HepG2 (cell line): ENCODE measurements around the gene CCL19. TPM values are rescaled to one million over a fixed set of nuclear protein-coding genes. Genes with fewer than 3 reads are reported as not detected.

Experiments
- BCLAF1 ChIP-seq: fragments of 450-650 bp; IDR thresholded peaks from 2 replicates; pipeline ENCODE4 v1.6.1; 2017; ENCODE audit warnings: mild to moderate bottlenecking
- CEBPB ChIP-seq: IDR thresholded peaks from 2 replicates; pipeline ENCODE4 v1.6.1; 2011; ENCODE audit warnings: low read depth, low read length, improper control_type of control experiment, borderline replicate concordance
- CENPT ChIP-seq: sonication (generic); formaldehyde crosslinking; IDR thresholded peaks from 2 replicates; pipeline ENCODE4 v1.8.0; 2022; ENCODE audit warnings: low read depth, mild to moderate bottlenecking, moderate library complexity, missing genetic modification reagents
- EEA1 ChIP-seq: sonication (generic); formaldehyde crosslinking; IDR thresholded peaks from 2 replicates; pipeline ENCODE4 v1.5.1; 2020; ENCODE audit warnings: mild to moderate bottlenecking, missing genetic modification reagents, borderline replicate concordance
- HOXA9 ChIP-seq: sonication (generic); formaldehyde crosslinking; IDR thresholded peaks from 2 replicates; pipeline ENCODE4 v1.8.1; 2022; ENCODE audit warnings: missing genetic modification reagents, mild to moderate bottlenecking, moderate library complexity, borderline replicate concordance
- HOXD1 ChIP-seq: sonication (generic); formaldehyde crosslinking; IDR thresholded peaks from 2 replicates; pipeline ENCODE4 v1.5.0; 2020; ENCODE audit warnings: missing genetic modification reagents
- KAT8 ChIP-seq: IDR thresholded peaks from 2 replicates; pipeline ENCODE4 v1.6.1; 2016; ENCODE audit warnings: missing genetic modification reagents, missing compliant biosample characterization
- MBNL3 ChIP-seq: fragments of 250-450 bp; sonication (Bioruptor Pico); conservative IDR thresholded peaks from 2 replicates; pipeline ENCODE4 v1.8.0; 2022; ENCODE audit warnings: mild to moderate bottlenecking, inconsistent platforms
- MLLT10 ChIP-seq: sonication (generic); formaldehyde crosslinking; IDR thresholded peaks from 2 replicates; pipeline ENCODE4 v1.4.0; 2020; ENCODE audit warnings: missing genetic modification reagents
- MXD3 ChIP-seq: IDR thresholded peaks from 2 replicates; pipeline ENCODE4 v1.6.1; 2016; ENCODE audit warnings: mild to moderate bottlenecking, missing biosample characterization, missing genetic modification reagents
- PITX1 ChIP-seq: sonication (generic); formaldehyde crosslinking; IDR thresholded peaks from 2 replicates; pipeline ENCODE4 v1.5.1; 2020; ENCODE audit warnings: mild to moderate bottlenecking, missing genetic modification reagents
- PRPF4 ChIP-seq: fragments of 200-400 bp; formaldehyde crosslinking; IDR thresholded peaks from 2 replicates; pipeline ENCODE4 v1.6.1; 2016; ENCODE audit warnings: low read length, low read depth; ENCODE audit not compliant: poor library complexity, severe bottlenecking
- RORA ChIP-seq: sonication (generic); formaldehyde crosslinking; IDR thresholded peaks from 2 replicates; pipeline ENCODE4 v1.5.0; 2020; ENCODE audit warnings: mild to moderate bottlenecking, missing genetic modification reagents, moderate library complexity
- SMARCC2 ChIP-seq: fragments of 450-650 bp; IDR thresholded peaks from 2 replicates; pipeline ENCODE4 v1.6.1; 2017; ENCODE audit warnings: antibody characterized with exemption, mild to moderate bottlenecking
- SNRNP70 ChIP-seq: fragments of 200-400 bp; formaldehyde crosslinking; IDR thresholded peaks from 2 replicates; pipeline ENCODE4 v1.6.1; 2017; ENCODE audit warnings: mild to moderate bottlenecking, low read depth, low read length, moderate library complexity
- TEAD3 ChIP-seq: optimal IDR thresholded peaks from 2 replicates; pipeline ENCODE3; 2016; ENCODE audit warnings: borderline replicate concordance
- THRA ChIP-seq: sonication (generic); formaldehyde crosslinking; IDR thresholded peaks from 2 replicates; pipeline ENCODE4 v1.4.0; 2020; ENCODE audit warnings: missing genetic modification reagents, borderline replicate concordance
- ZBTB1 ChIP-seq: sonication (generic); formaldehyde crosslinking; IDR thresholded peaks from 2 replicates; pipeline ENCODE4 v1.4.0; 2020; ENCODE audit warnings: missing genetic modification reagents, borderline replicate concordance
- ZBTB3 ChIP-seq: sonication (generic); formaldehyde crosslinking; IDR thresholded peaks from 2 replicates; pipeline ENCODE4 v1.4.0; 2020; ENCODE audit warnings: low read depth, mild to moderate bottlenecking, moderate library complexity, missing genetic modification reagents, borderline replicate concordance
- ZFX ChIP-seq: sonication (generic); formaldehyde crosslinking; IDR thresholded peaks from 2 replicates; pipeline ENCODE4 v1.4.0; 2020; ENCODE audit warnings: mild to moderate bottlenecking, low read depth, missing genetic modification reagents, moderate library complexity
- ZKSCAN5 ChIP-seq: sonication (generic); formaldehyde crosslinking; IDR thresholded peaks from 2 replicates; pipeline ENCODE4 v1.5.1; 2020; ENCODE audit warnings: mild to moderate bottlenecking, missing genetic modification reagents
- ZNF274 ChIP-seq: sonication (generic); formaldehyde crosslinking; IDR thresholded peaks from 2 replicates; pipeline ENCODE4 v1.5.1; 2020; ENCODE audit warnings: mild to moderate bottlenecking, missing genetic modification reagents
- ZNF550 ChIP-seq: sonication (generic); formaldehyde crosslinking; IDR thresholded peaks from 2 replicates; pipeline ENCODE4 v1.4.0; 2020; ENCODE audit warnings: mild to moderate bottlenecking, missing genetic modification reagents, borderline replicate concordance
- ZNF569 ChIP-seq: sonication (generic); formaldehyde crosslinking; IDR thresholded peaks from 2 replicates; pipeline ENCODE4 v1.5.0; 2020; ENCODE audit warnings: mild to moderate bottlenecking, missing genetic modification reagents, moderate library complexity, borderline replicate concordance
- ZNF737 ChIP-seq: sonication (generic); formaldehyde crosslinking; IDR thresholded peaks from 2 replicates; pipeline ENCODE4 v1.5.0; 2020; ENCODE audit warnings: missing genetic modification reagents, mild to moderate bottlenecking, borderline replicate concordance
- polyA plus RNA-seq, 8 experiments: library from polyadenylated mRNA; depleted of rRNA in 3 of 8; stranded (reverse) in 7 of 8; unstranded in 1 of 8; fragments of >200 nt; fragmentation: Illumina TruSeq in 4 of 8; extraction: Trizol in 4 of 8; gene quantifications; 2 replicates each; pipeline versions ENCODE4 v1.2.1 to v1.2.3, GENCODE V29; 2011 to 2016; ENCODE audit warnings: low read depth in 4 of 8, missing spikeins in 1 of 8, mixed read lengths in 1 of 8; ENCODE audit not compliant: insufficient read depth in 1 of 8
- total RNA-seq, 5 experiments: library from RNA; depleted of rRNA; stranded (reverse); fragments of >200 nt; fragmentation: Illumina TruSeq; extraction: Trizol; gene quantifications; 2 replicates each; pipeline ENCODE4 v1.2.3, GENCODE V29; 2016; ENCODE audit warnings: low read depth in 1 of 5
- TF ChIP-seq, protein P1 (sequence below): sonication (generic); formaldehyde crosslinking; IDR thresholded peaks from 2 replicates; pipeline ENCODE4 v1.4.0; 2020; ENCODE audit warnings: missing genetic modification reagents

The CCL19 gene
- total and polyA plus RNA-seq, 2 of the 13 experiments (the other 11 are each of a cell fraction or from before 2014, with no cell fraction given), result not detected

GRCh38 chr9:34675048-34675714 is 15.9 kb downstream of the CCL19 start (continued):
- TF ChIP-seq EEA1 (CRISPR knock-in tag) (no peak), MLLT10 (no peak), ZNF569 (CRISPR knock-in tag) (no peak), ZBTB1 (CRISPR knock-in tag) (no peak), HOXD1 (CRISPR knock-in tag) (no peak), THRA (CRISPR knock-in tag) (peak; percentile 43; the same call in 1 of the 2 replicates), TEAD3 (CRISPR knock-in tag) (no peak), SMARCC2 (no peak), ZKSCAN5 (no peak), BCLAF1 (no peak), ZBTB3 (CRISPR knock-in tag) (no peak), KAT8 (CRISPR knock-in tag) (peak; percentile 62; the same call in 1 of the 2 replicates), CEBPB (no peak), ZNF550 (CRISPR knock-in tag) (no peak), MXD3 (no peak), PRPF4 (no peak), ZNF274 (CRISPR knock-in tag) (0 out of 2 replicates have a peak, but pooled peaks have one; percentile 55), RORA (CRISPR knock-in tag) (no peak), ZNF737 (CRISPR knock-in tag) (no peak), MBNL3 (CRISPR knock-in tag) (no peak), SNRNP70 (no peak), CENPT (CRISPR knock-in tag) (no peak), HOXA9 (no peak), PITX1 (CRISPR knock-in tag) (no peak), ZFX (CRISPR knock-in tag) (peak; percentile 59)
- TF ChIP-seq, protein P1, sequence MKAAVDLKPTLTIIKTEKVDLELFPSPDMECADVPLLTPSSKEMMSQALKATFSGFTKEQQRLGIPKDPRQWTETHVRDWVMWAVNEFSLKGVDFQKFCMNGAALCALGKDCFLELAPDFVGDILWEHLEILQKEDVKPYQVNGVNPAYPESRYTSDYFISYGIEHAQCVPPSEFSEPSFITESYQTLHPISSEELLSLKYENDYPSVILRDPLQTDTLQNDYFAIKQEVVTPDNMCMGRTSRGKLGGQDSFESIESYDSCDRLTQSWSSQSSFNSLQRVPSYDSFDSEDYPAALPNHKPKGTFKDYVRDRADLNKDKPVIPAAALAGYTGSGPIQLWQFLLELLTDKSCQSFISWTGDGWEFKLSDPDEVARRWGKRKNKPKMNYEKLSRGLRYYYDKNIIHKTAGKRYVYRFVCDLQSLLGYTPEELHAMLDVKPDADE, result no peak
